Measurements from ENCODE around the gene TRDN. TPM values are rescaled to one million over a fixed set of nuclear protein-coding genes. Genes with fewer than 3 reads are reported as not detected.

The TRDN gene
- total RNA-seq (2022; extraction: Qiagen RNA extraction): not detected in 5 replicates

GRCh38 chr6:123636782-123637181, at the start of gene TRDN:
TRDN (minus strand) TSS chr6:123636950; CDS start chr6:123636775, 175 bp downstream.

Other genes starting within 250 kb of the TRDN start
- not detected in 5 replicates for gene NKAIN2, start 166.9 kb upstream of the TRDN start, total RNA-seq (2022; extraction: Qiagen RNA extraction)

Data from A549 treated with dexamethasone at 1 μM for 4 hours (cell line).